Trophoblast cell (in vitro differentiated cells and primary cell): ENCODE results near the gene MRPS12.

ENCODE experiments used
- DNase-seq, 2 donors: peaks; one replicate each; pipeline ENCODE4 v3.0.0-alpha.2; 2016
- H2AFZ ChIP-seq: 2 replicates; pipeline ENCODE4 v1.6.1; 2013; ENCODE audit warnings: low read length, moderate library complexity, mild to moderate bottlenecking; ENCODE audit not compliant: insufficient read depth, poor library complexity
- H2AK5ac ChIP-seq: 2 replicates; pipeline ENCODE4 v1.6.1; 2013; ENCODE audit warnings: mild to moderate bottlenecking, low read length
- H2BK120ac ChIP-seq: 2 replicates; pipeline ENCODE4 v1.6.1; 2013; ENCODE audit warnings: low read length, mild to moderate bottlenecking, moderate library complexity; ENCODE audit not compliant: insufficient read depth, poor library complexity
- H2BK12ac ChIP-seq: 2 replicates; pipeline ENCODE4 v1.6.1; 2013; ENCODE audit warnings: mild to moderate bottlenecking, low read length, moderate library complexity
- H2BK5ac ChIP-seq: 2 replicates; pipeline ENCODE4 v1.6.1; 2013; ENCODE audit warnings: low read length, low read depth, moderate library complexity, mild to moderate bottlenecking; ENCODE audit not compliant: poor library complexity
- H3K14ac ChIP-seq: 2 replicates; pipeline ENCODE4 v1.6.1; 2013; ENCODE audit warnings: mild to moderate bottlenecking, low read length
- H3K18ac ChIP-seq: 2 replicates; pipeline ENCODE4 v1.6.1; 2013; ENCODE audit warnings: mild to moderate bottlenecking, low read length
- H3K23ac ChIP-seq: 2 replicates; pipeline ENCODE4 v1.6.1; 2013; ENCODE audit warnings: low read length
- H3K27ac ChIP-seq: 2 replicates; pipeline ENCODE4 v1.5.1; 2013; ENCODE audit warnings: low read depth, mild to moderate bottlenecking, inconsistent platforms, low read length, moderate library complexity
- H3K27me3 ChIP-seq: 2 replicates; pipeline ENCODE4 v1.6.1; 2013; ENCODE audit warnings: inconsistent platforms, mild to moderate bottlenecking, low read length, moderate library complexity; ENCODE audit not compliant: insufficient read depth
- H3K36me3 ChIP-seq, 2 experiments: 1 replicate in 1 of 2; 2 replicates in 1 of 2; pipeline ENCODE4 v1.6.1; 2013; ENCODE audit warnings: low read length in 2 of 2, mild to moderate bottlenecking in 2 of 2, moderate library complexity in 1 of 2; ENCODE audit not compliant: insufficient read depth in 2 of 2, control insufficient read depth in 1 of 2
- H3K4ac ChIP-seq: 2 replicates; pipeline ENCODE4 v1.6.1; 2013; ENCODE audit warnings: low read depth, mild to moderate bottlenecking, low read length, moderate library complexity
- H3K4me1 ChIP-seq, 2 experiments: 1 replicate in 1 of 2; 2 replicates in 1 of 2; pipeline ENCODE4 v1.6.1; 2013; ENCODE audit warnings: low read length in 2 of 2, mild to moderate bottlenecking in 2 of 2, moderate library complexity in 1 of 2; ENCODE audit not compliant: insufficient read depth in 2 of 2, control insufficient read depth in 1 of 2
- H3K4me2 ChIP-seq: 2 replicates; pipeline ENCODE4 v1.6.1; 2013; ENCODE audit warnings: inconsistent platforms, mild to moderate bottlenecking, low read length, moderate library complexity
- H3K4me3 ChIP-seq: 2 replicates; pipeline ENCODE4 v1.5.1; 2013; ENCODE audit warnings: mild to moderate bottlenecking, low read depth, low read length, inconsistent platforms
- H3K79me1 ChIP-seq: one replicate; pipeline ENCODE4 v1.6.1; 2013; ENCODE audit warnings: low read length
- H3K79me2 ChIP-seq: 2 replicates; pipeline ENCODE4 v1.6.1; 2013; ENCODE audit warnings: low read length, mild to moderate bottlenecking; ENCODE audit not compliant: control insufficient read depth, insufficient read depth, poor library complexity
- H3K9ac ChIP-seq: 2 replicates; pipeline ENCODE4 v1.6.1; 2013; ENCODE audit warnings: mild to moderate bottlenecking, low read length
- H3K9me3 ChIP-seq: 2 replicates; pipeline ENCODE4 v1.6.1; 2013; ENCODE audit warnings: low read depth, mild to moderate bottlenecking, control low read depth, inconsistent platforms, low read length; ENCODE audit not compliant: insufficient read depth
- H4K12ac ChIP-seq: 2 replicates; pipeline ENCODE4 v1.6.1; 2013; ENCODE audit warnings: low read depth, mild to moderate bottlenecking, low read length, moderate library complexity
- H4K8ac ChIP-seq: 2 replicates; pipeline ENCODE4 v1.6.1; 2013; ENCODE audit warnings: low read depth, mild to moderate bottlenecking, low read length, moderate library complexity
- H4K91ac ChIP-seq: one replicate; pipeline ENCODE4 v1.6.1; 2013; ENCODE audit warnings: low read depth, mild to moderate bottlenecking, low read length, moderate library complexity
- WGBS: extraction: QIAGEN DNeasy Blood & Tissue Kit; methylation state at CpG from one replicate; pipeline ENCODE4 v1.1.7; 2013; ENCODE audit warnings: missing lambda C conversion rate; ENCODE audit not compliant: insufficient read length, insufficient coverage; ENCODE audit errors: extremely low coverage; 5-methylcytosine and 5-hydroxymethylcytosine counted together

The MRPS12 gene

GRCh38 chr19:38924388-38924787 lies 6.4 kb upstream of the MRPS12 start:
- Histone ChIP-seq H2AFZ (no peak overlapping the region), H3K9ac (no peak overlapping the region)
- no CpG with 5 or more reads among the region's 7 CpGs for WGBS

GRCh38 chr19:38928391-38929001 lies 2.2 kb upstream of the MRPS12 start:
- H2BK12ac ChIP-seq, result no peak overlapping the region
- H3K79me2 ChIP-seq, result peaks cover 10% of the 10 kb centered on the region
- H2BK5ac ChIP-seq, result no peak overlapping the region
- no peak overlapping the region for H3K14ac ChIP-seq
- DNase-seq, result no peak
- peaks cover 7 to 11% of the 10 kb centered on the region in 2 experiments for H3K4me1 ChIP-seq
- no peak overlapping the region for H4K91ac ChIP-seq
- no peaks in the 10 kb centered on the region for H3K9me3 ChIP-seq
- peaks cover 8% of the 10 kb centered on the region for H3K79me1 ChIP-seq
- H3K4me2 ChIP-seq, result no peak overlapping the region
- no peak overlapping the region for H3K27ac ChIP-seq
- H3K4ac ChIP-seq, result no peak overlapping the region
- no peak overlapping the region for H3K9ac ChIP-seq
- no peak overlapping the region for H2BK120ac ChIP-seq
- no peak overlapping the region for H3K18ac ChIP-seq
- no CpG with 5 or more reads among the region's 4 CpGs for WGBS
- H2AK5ac ChIP-seq, result no peak overlapping the region
- H4K12ac ChIP-seq, result no peak overlapping the region
- H3K36me3 ChIP-seq, result peaks cover 31% of the 10 kb centered on the region in 2 experiments
- no peak overlapping the region for H2AFZ ChIP-seq
- no peaks in the 10 kb centered on the region for H3K27me3 ChIP-seq
- H4K8ac ChIP-seq, result no peak overlapping the region
- H3K23ac ChIP-seq, result no peak overlapping the region
- no peak overlapping the region for H3K4me3 ChIP-seq

More at GRCh38 chr19:38924388-38924787, 6.4 kb upstream of the MRPS12 start:
- Histone ChIP-seq H3K79me2 (no peaks in the 10 kb centered on the region), H3K4me2 (no peak overlapping the region), H3K4me1 (no peaks in the 10 kb centered on the region), H3K27me3 (no peaks in the 10 kb centered on the region), H3K4ac (no peak overlapping the region), H4K8ac (no peak overlapping the region), H4K12ac (no peak overlapping the region), H3K9me3 (no peaks in the 10 kb centered on the region), H2BK5ac (no peak overlapping the region), H2BK120ac (no peak overlapping the region), H4K91ac (no peak overlapping the region), H3K18ac (no peak overlapping the region), H3K4me3 (no peak overlapping the region), H2AK5ac (no peak overlapping the region), H3K23ac (no peak overlapping the region), H3K79me1 (no peaks in the 10 kb centered on the region), H3K27ac (no peak overlapping the region), H3K14ac (no peak overlapping the region), H3K36me3 (peaks cover 26 to 33% of the 10 kb centered on the region in 2 experiments), H2BK12ac (no peak overlapping the region)
- no peak for DNase-seq

GRCh38 chr19:38929929-38930775 lies 592 bp upstream of the MRPS12 start, which contains the start of gene SARS2:
Gene SARS2, minus strand, starts transcription at chr19:38930763. Its CDS starts 27 bp downstream, at chr19:38930736.
- peak within 1 kb of the TSS; percentile 86 for H3K4me2 ChIP-seq
- H2BK12ac ChIP-seq, result no peak within 1 kb of the TSS
- peak within 1 kb of the TSS; percentile 59 for H2BK120ac ChIP-seq
- no peak within 1 kb of the TSS for H3K23ac ChIP-seq
- H3K14ac ChIP-seq, result peak within 1 kb of the TSS; percentile 10
- peak within 1 kb of the TSS; percentile 68 for H3K18ac ChIP-seq
- H3K27ac ChIP-seq, result peak within 1 kb of the TSS; percentile 82
- peak within 1 kb of the TSS; percentile 80 for H3K4ac ChIP-seq
- peaks cover 7 to 11% of the 10 kb centered on the region in 2 experiments for H3K4me1 ChIP-seq
- WGBS, result no CpG with 5 or more reads among the region's 49 CpGs
- DNase-seq, result peak; percentile 93 to 98
- H3K27me3 ChIP-seq, result no peaks in the 10 kb centered on the region
- H4K91ac ChIP-seq, result peak within 1 kb of the TSS; percentile 80
- H3K36me3 ChIP-seq, result peaks cover 24 to 27% of the 10 kb centered on the region in 2 experiments
- peak within 1 kb of the TSS; percentile 55 for H4K12ac ChIP-seq
- H3K79me2 ChIP-seq, result peaks cover 10% of the 10 kb centered on the region
- H4K8ac ChIP-seq, result peak within 1 kb of the TSS; percentile 98
- peak within 1 kb of the TSS; percentile 92 for H3K9ac ChIP-seq
- peaks cover 8% of the 10 kb centered on the region for H3K79me1 ChIP-seq
- H3K4me3 ChIP-seq, result peak within 1 kb of the TSS; percentile 89
- H2AFZ ChIP-seq, result peak within 1 kb of the TSS; percentile 78
- peaks cover 7% of the 10 kb centered on the region for H3K9me3 ChIP-seq
- peak within 1 kb of the TSS; percentile 64 for H2BK5ac ChIP-seq
- peak within 1 kb of the TSS; percentile 65 for H2AK5ac ChIP-seq

DNA sequence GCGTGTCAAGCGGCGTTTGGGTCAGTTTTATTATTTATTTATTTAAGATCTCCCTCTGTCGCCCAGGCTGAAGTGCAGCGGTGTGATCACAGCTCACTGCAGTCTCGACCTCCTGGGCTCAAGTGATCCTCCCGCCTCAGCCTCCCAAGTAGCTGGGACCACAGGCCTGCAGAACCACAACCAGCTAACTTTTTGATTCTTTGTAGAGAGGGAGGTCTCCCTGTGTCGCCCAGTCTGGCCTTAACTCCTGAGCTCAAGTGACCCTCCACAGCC lies 713 bp downstream of the MRPS12 start:
- no peak overlapping the region for H3K23ac ChIP-seq
- H3K4ac ChIP-seq, result peak overlapping the region; percentile 80
- peaks cover 8% of the 10 kb centered on the region for H3K79me1 ChIP-seq
- no peak overlapping the region for H2BK12ac ChIP-seq
- H2AK5ac ChIP-seq, result peak overlapping the region; percentile 65
- H3K36me3 ChIP-seq, result peaks cover 14 to 16% of the 10 kb centered on the region in 2 experiments
- no peak overlapping the region for H3K18ac ChIP-seq
- no peak for DNase-seq
- H3K4me3 ChIP-seq, result peak overlapping the region; percentile 82
- H3K4me1 ChIP-seq, result peaks cover 7 to 11% of the 10 kb centered on the region in 2 experiments
- H3K4me2 ChIP-seq, result peak overlapping the region; percentile 84
- H2AFZ ChIP-seq, result no peak overlapping the region
- H2BK120ac ChIP-seq, result no peak overlapping the region
- peaks cover 9% of the 10 kb centered on the region for H3K9me3 ChIP-seq
- H3K27me3 ChIP-seq, result no peaks in the 10 kb centered on the region
- no peak overlapping the region for H3K14ac ChIP-seq
- no peak overlapping the region for H4K8ac ChIP-seq
- no CpG with 5 or more reads among the region's 8 CpGs for WGBS
- H4K91ac ChIP-seq, result peak overlapping the region; percentile 12
- no peak overlapping the region for H2BK5ac ChIP-seq
- peak overlapping the region; percentile 92 for H3K9ac ChIP-seq
- H4K12ac ChIP-seq, result no peak overlapping the region
- peaks cover 10% of the 10 kb centered on the region for H3K79me2 ChIP-seq
- no peak overlapping the region for H3K27ac ChIP-seq
